Liver (tissue), 9 donors: ENCODE data around the gene CLK4. TPM values are rescaled to one million over a fixed set of nuclear protein-coding genes. Genes with fewer than 3 reads are reported as not detected.
A peak's percentile ranks its signal among the peaks of the same experiment; 100 is the strongest.

Experiments
- DNase-seq: peaks from one replicate; pipeline ENCODE4 v3.0.0-alpha.2; 2017; ENCODE audit warnings: low spot score
- H3K27ac ChIP-seq, 2 donors: one replicate each; pipeline ENCODE4 v1.7.0; 2013; ENCODE audit warnings: inconsistent platforms in 2 of 2, low read length in 2 of 2, control low read depth in 1 of 2, low read depth in 1 of 2, mild to moderate bottlenecking in 1 of 2
- H3K27me3 ChIP-seq, 4 donors: one replicate each; pipeline versions ENCODE4 v1.6.1 to v1.7.0; 2013; ENCODE audit warnings: low read length in 3 of 4, inconsistent platforms in 1 of 4, mild to moderate bottlenecking in 1 of 4, moderate library complexity in 1 of 4; ENCODE audit not compliant: control insufficient read depth in 4 of 4, insufficient read depth in 4 of 4
- H3K36me3 ChIP-seq, 4 donors: one replicate each; pipeline versions ENCODE4 v1.6.1 to v1.7.0; 2013; ENCODE audit warnings: low read length in 3 of 4, mild to moderate bottlenecking in 3 of 4, low read depth in 1 of 4, moderate library complexity in 1 of 4; ENCODE audit not compliant: control insufficient read depth in 4 of 4, insufficient read depth in 3 of 4
- H3K4me1 ChIP-seq, 4 donors: one replicate each; pipeline versions ENCODE4 v1.6.1 to v1.7.0; 2013; ENCODE audit warnings: low read length in 3 of 4, mild to moderate bottlenecking in 3 of 4, moderate library complexity in 1 of 4; ENCODE audit not compliant: control insufficient read depth in 4 of 4, insufficient read depth in 4 of 4
- H3K4me3 ChIP-seq, 3 donors: one replicate each; pipeline versions ENCODE4 v1.6.1 to v1.7.0; 2013; ENCODE audit warnings: low read length in 3 of 3, control low read depth in 1 of 3, low read depth in 1 of 3, mild to moderate bottlenecking in 1 of 3
- H3K9ac ChIP-seq, 2 donors: one replicate each; pipeline ENCODE4 v1.7.0; 2013; ENCODE audit warnings: low read length in 2 of 2, mild to moderate bottlenecking in 2 of 2, moderate library complexity in 2 of 2, control low read depth in 1 of 2, low read depth in 1 of 2
- H3K9me3 ChIP-seq, 4 donors: one replicate each; pipeline versions ENCODE4 v1.6.1 to v1.7.0; 2013; ENCODE audit warnings: low read length in 3 of 4; ENCODE audit not compliant: control insufficient read depth in 4 of 4
- ATF3 ChIP-seq: IDR thresholded peaks from 2 replicates; pipeline ENCODE4 v1.6.1; 2016; ENCODE audit warnings: antibody characterized with exemption
- CTCF ChIP-seq: fragments of 150-350 bp; IDR thresholded peaks from 2 replicates; pipeline ENCODE4 v1.5.1; 2017; ENCODE audit warnings: improper control_type of control experiment, low read depth, low read length; ENCODE audit not compliant: missing input control
- EGR1 ChIP-seq, 2 donors: IDR thresholded peaks; 2 replicates each; pipeline ENCODE4 v1.6.1; 2016 to 2018; ENCODE audit warnings: antibody characterized with exemption in 2 of 2, low read depth in 2 of 2
- FOXA1 ChIP-seq: IDR thresholded peaks from 2 replicates; pipeline ENCODE4 v1.6.1; 2016; ENCODE audit warnings: antibody characterized with exemption
- FOXA2 ChIP-seq: IDR thresholded peaks from 2 replicates; pipeline ENCODE4 v1.6.1; 2016; ENCODE audit warnings: antibody characterized with exemption
- GABPA ChIP-seq, 2 donors: IDR thresholded peaks in 1 of 2; conservative IDR thresholded peaks in 1 of 2; 2 replicates each; pipeline ENCODE4 v1.6.1; 2016; ENCODE audit warnings: antibody characterized with exemption in 2 of 2, mild to moderate bottlenecking in 1 of 2, moderate library complexity in 1 of 2
- HNF4A ChIP-seq, 2 donors: conservative IDR thresholded peaks; 2 replicates each; pipeline ENCODE4 v1.6.1; 2016; ENCODE audit warnings: antibody characterized with exemption in 2 of 2, mild to moderate bottlenecking in 2 of 2
- HNF4G ChIP-seq: IDR thresholded peaks from 2 replicates; pipeline ENCODE4 v1.6.1; 2016; ENCODE audit warnings: antibody characterized with exemption
- JUND ChIP-seq, 2 donors: IDR thresholded peaks; 2 replicates each; pipeline ENCODE4 v1.6.1; 2016; ENCODE audit warnings: antibody characterized with exemption in 2 of 2
- NR2F2 ChIP-seq: IDR thresholded peaks from 2 replicates; pipeline ENCODE4 v1.6.1; 2016; ENCODE audit warnings: antibody characterized with exemption
- RAD21 ChIP-seq, 2 donors: IDR thresholded peaks; 2 replicates each; pipeline ENCODE4 v1.6.1; 2016; ENCODE audit warnings: antibody characterized with exemption in 2 of 2, mild to moderate bottlenecking in 2 of 2
- RXRA ChIP-seq, 2 donors: IDR thresholded peaks; 2 replicates each; pipeline ENCODE4 v1.6.1; 2017 to 2018; ENCODE audit warnings: antibody characterized with exemption in 2 of 2, mild to moderate bottlenecking in 1 of 2
- SP1 ChIP-seq: IDR thresholded peaks from 2 replicates; pipeline ENCODE4 v1.6.1; 2018; ENCODE audit warnings: antibody characterized with exemption, mild to moderate bottlenecking
- YY1 ChIP-seq: IDR thresholded peaks from 2 replicates; pipeline ENCODE4 v1.6.1; 2016; ENCODE audit warnings: antibody characterized with exemption, mild to moderate bottlenecking
- WGBS: extraction: QIAGEN DNeasy Blood & Tissue Kit; methylation state at CpG from one replicate; pipeline ENCODE4 v1.1.7; 2013; 5-methylcytosine and 5-hydroxymethylcytosine counted together
- polyA plus RNA-seq, 2 donors: library from polyadenylated mRNA; stranded (reverse) in 1 of 2; unstranded in 1 of 2; fragments of 200-250 nt in 1 of 2; fragments of >200 nt in 1 of 2; fragmentation: Nextera tagmentation in 1 of 2; extraction: Ambion mirVana in 1 of 2; gene quantifications; one replicate each; pipeline versions ENCODE4 v1.2.1 to v1.2.3, GENCODE V29; 2013 to 2015
- total RNA-seq, 2 donors: library from RNA; depleted of rRNA; stranded (reverse); fragments of >200 nt; gene quantifications; one replicate each; pipeline ENCODE4 v1.2.3, GENCODE V29; 2014
- TF ChIP-seq, protein P1 (sequence below): IDR thresholded peaks from 2 replicates; pipeline ENCODE4 v1.6.1; 2016; ENCODE audit warnings: antibody characterized with exemption
- donor health status: healthy.
- donor health status: healthy.
- donor health status: healthy.
- donor health status: healthy.
- donor health status: healthy.

Gene CLK4
- total and polyA plus RNA-seq, 4 donors: 5.0 to 28.2 (median 21.9) TPM

- no peaks in the 10 kb centered on the region for H3K4me1 ChIP-seq
- no peak overlapping the region for H3K4me3 ChIP-seq
- H3K27me3 ChIP-seq: peaks cover 0 to 3% (median 0%) of the 10 kb centered on the region in 4 donors
- no peak for DNase-seq
- H3K36me3 ChIP-seq: no peaks in the 10 kb centered on the region
- H3K27ac ChIP-seq: no peak overlapping the region
- no peak for TF ChIP-seq FOXA2
- no peak overlapping the region for H3K9ac ChIP-seq
- 78% methylated on average over 5 of the region's 5 CpGs for WGBS
- H3K9me3 ChIP-seq: peaks cover 1 to 3% (median 2%) of the 10 kb centered on the region in 4 donors
These were observed 23.4 kb upstream of the CLK4 start for GRCh38 chr5:178650214-178650613.

- no peaks in the 10 kb centered on the region for H3K4me1 ChIP-seq
- H3K9ac ChIP-seq: no peak overlapping the region
- no peaks in the 10 kb centered on the region for H3K36me3 ChIP-seq
- no peak for DNase-seq
- H3K9me3 ChIP-seq: peaks cover 1 to 3% (median 2%) of the 10 kb centered on the region in 4 donors
- TF ChIP-seq HNF4G: no peak
- TF ChIP-seq RXRA (IDR thresholded peaks at IDR 0.05): no peak
- no peak for TF ChIP-seq EGR1 (IDR thresholded peaks at IDR 0.05; ENCODE audit: low read depth in 2 of 2)
- TF ChIP-seq JUND (IDR thresholded peaks at IDR 0.05): no peak
- TF ChIP-seq GABPA (IDR thresholded peaks at IDR 0.05 in 1 of 2, conservative IDR thresholded peaks at IDR 0.05 in 1 of 2): no peak
- TF ChIP-seq SP1: no peak
- 53% methylated on average over 3 of the region's 3 CpGs for WGBS
- no peak overlapping the region for H3K4me3 ChIP-seq
- no peak overlapping the region for H3K27ac ChIP-seq
- H3K27me3 ChIP-seq: peaks cover 0 to 3% (median 0%) of the 10 kb centered on the region in 4 donors
These were observed 22.7 kb upstream of the CLK4 start for GRCh38 chr5:178649580-178649979.

GRCh38 chr5:178644826-178645545, 18.1 kb upstream of the CLK4 start:
- no peak overlapping the region for H3K9ac ChIP-seq
- no peaks in the 10 kb centered on the region for H3K36me3 ChIP-seq
- 59% methylated on average over 7 of the region's 7 CpGs for WGBS
- H3K4me3 ChIP-seq: no peak overlapping the region
- peaks cover 0 to 19% (median 17%) of the 10 kb centered on the region in 4 donors for H3K9me3 ChIP-seq
- H3K4me1 ChIP-seq: no peaks in the 10 kb centered on the region
- TF ChIP-seq FOXA2: no peak
- no peak for TF ChIP-seq ATF3
- TF ChIP-seq YY1: no peak
- no peak for TF ChIP-seq RXRA (IDR thresholded peaks at IDR 0.05)
- TF ChIP-seq HNF4G: no peak
- no peak overlapping the region for H3K27ac ChIP-seq
- no peak for DNase-seq
- no peaks in the 10 kb centered on the region for H3K27me3 ChIP-seq

DNA sequence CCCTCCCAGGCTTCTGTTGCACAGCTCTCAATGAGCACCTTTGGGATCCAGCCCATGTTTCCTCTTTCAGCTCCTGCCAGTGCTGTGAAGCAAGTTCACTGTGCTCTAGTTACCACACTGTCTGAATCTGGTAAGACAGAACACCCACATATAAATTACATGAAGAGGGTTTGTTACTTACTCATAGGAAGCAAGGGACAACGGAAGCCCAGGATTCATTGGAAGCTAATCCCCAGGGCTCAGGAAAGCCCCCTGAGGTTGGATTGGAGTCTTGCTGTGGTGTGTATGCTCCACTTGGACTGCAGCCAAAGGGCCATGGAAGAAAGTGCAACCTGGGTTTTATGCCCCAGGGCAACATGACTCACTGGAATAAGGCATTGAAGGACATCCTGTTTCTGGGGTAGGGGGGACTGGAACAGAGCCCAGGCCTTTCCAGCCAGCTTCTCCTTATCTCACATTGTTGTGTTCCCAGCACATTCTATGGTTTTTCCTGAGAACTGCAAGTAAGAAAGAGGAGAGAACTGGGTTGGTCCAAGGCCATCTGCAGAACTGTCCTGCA, 15.6 kb upstream of the CLK4 start:
- DNase-seq: no peak
- Histone ChIP-seq H3K9ac (no peak overlapping the region), H3K4me3 (peak overlapping the region in 1 of 3 donors; percentile 29), H3K36me3 (no peaks in the 10 kb centered on the region), H3K9me3 (peaks cover 0 to 18% (median 16%) of the 10 kb centered on the region in 4 donors), H3K4me1 (no peaks in the 10 kb centered on the region), H3K27ac (no peak overlapping the region), H3K27me3 (no peaks in the 10 kb centered on the region)
- WGBS: 81% methylated on average over 1 of the region's 1 CpG
- TF ChIP-seq RAD21 (IDR thresholded peaks at IDR 0.05): no peak
- TF ChIP-seq NR2F2: no peak
- TF ChIP-seq HNF4A (conservative IDR thresholded peaks at IDR 0.05): no peak
- TF ChIP-seq CTCF: no peak
- TF ChIP-seq ATF3: no peak
- TF ChIP-seq FOXA1: no peak
- TF ChIP-seq, protein P1, sequence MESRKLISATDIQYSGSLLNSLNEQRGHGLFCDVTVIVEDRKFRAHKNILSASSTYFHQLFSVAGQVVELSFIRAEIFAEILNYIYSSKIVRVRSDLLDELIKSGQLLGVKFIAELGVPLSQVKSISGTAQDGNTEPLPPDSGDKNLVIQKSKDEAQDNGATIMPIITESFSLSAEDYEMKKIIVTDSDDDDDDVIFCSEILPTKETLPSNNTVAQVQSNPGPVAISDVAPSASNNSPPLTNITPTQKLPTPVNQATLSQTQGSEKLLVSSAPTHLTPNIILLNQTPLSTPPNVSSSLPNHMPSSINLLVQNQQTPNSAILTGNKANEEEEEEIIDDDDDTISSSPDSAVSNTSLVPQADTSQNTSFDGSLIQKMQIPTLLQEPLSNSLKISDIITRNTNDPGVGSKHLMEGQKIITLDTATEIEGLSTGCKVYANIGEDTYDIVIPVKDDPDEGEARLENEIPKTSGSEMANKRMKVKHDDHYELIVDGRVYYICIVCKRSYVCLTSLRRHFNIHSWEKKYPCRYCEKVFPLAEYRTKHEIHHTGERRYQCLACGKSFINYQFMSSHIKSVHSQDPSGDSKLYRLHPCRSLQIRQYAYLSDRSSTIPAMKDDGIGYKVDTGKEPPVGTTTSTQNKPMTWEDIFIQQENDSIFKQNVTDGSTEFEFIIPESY: no peak
